Uterus (tissue), 4 donors: ENCODE results near the gene POLR2C. TPM values are rescaled to one million over a fixed set of nuclear protein-coding genes. Genes with fewer than 3 reads are reported as not detected.

Experiments used
- DNase-seq, 2 donors: peaks; one replicate each; pipeline ENCODE4 v3.0.0-alpha.2; 2019 to 2020
- H3K27ac ChIP-seq, 2 donors: fragments of 200-600 bp; sonication (generic); 1 replicate in 1 of 2; 2 replicates in 1 of 2; pipeline ENCODE4 v1.5.1; 2016 to 2018
- H3K27me3 ChIP-seq, 2 donors: fragments of 200-600 bp; sonication (generic); one replicate each; pipeline ENCODE4 v1.5.1; 2018 to 2019; ENCODE audit warnings: control low read depth in 1 of 2
- H3K36me3 ChIP-seq, 2 donors: fragments of 200-600 bp; sonication (generic); one replicate each; pipeline ENCODE4 v1.5.1; 2019; ENCODE audit warnings: control low read depth in 1 of 2
- H3K4me1 ChIP-seq, 2 donors: fragments of 200-600 bp; sonication (generic); one replicate each; pipeline ENCODE4 v1.5.1; 2018 to 2019; ENCODE audit warnings: control low read depth in 1 of 2
- H3K4me3 ChIP-seq, 2 donors: fragments of 200-600 bp; sonication (generic); 1 replicate in 1 of 2; 2 replicates in 1 of 2; pipeline ENCODE4 v1.5.1; 2018 to 2019; ENCODE audit warnings: mild to moderate bottlenecking in 1 of 2
- H3K9me3 ChIP-seq, 2 donors: fragments of 200-600 bp; sonication (generic); one replicate each; pipeline ENCODE4 v1.5.1; 2019; ENCODE audit warnings: control low read depth in 1 of 2
- POLR2A ChIP-seq, 2 donors: fragments of 450-650 bp; IDR thresholded peaks; one replicate each; pipeline ENCODE4 v1.6.1; 2016; ENCODE audit warnings: antibody characterized with exemption in 2 of 2, mild to moderate bottlenecking in 1 of 2, moderate library complexity in 1 of 2
- intact Hi-C: fragments of 100-400 bp; cut with DNase I; formaldehyde crosslinking; loops from one replicate; pipeline ENCODE4 v1.15.1; 2023; ENCODE audit warnings: low total_unique reads
- total RNA-seq, 4 donors: library from RNA; depleted of rRNA in 3 of 4; stranded (reverse); fragments of >200 nt in 3 of 4; gene quantifications; one replicate each; pipeline versions ENCODE4 v1.1.0 to v1.2.4, GENCODE V29; 2014 to 2023
- TF ChIP-seq, protein P1 (sequence below), 4 experiments: fragments of 200-600 bp in 2 of 4; fragments of 450-650 bp in 2 of 4; sonication (generic) in 2 of 4; IDR thresholded peaks; one replicate each; pipeline ENCODE4 v1.5.1; 2016 to 2019; ENCODE audit warnings: antibody characterized with exemption in 4 of 4, mild to moderate bottlenecking in 2 of 4, moderate library complexity in 1 of 4
- donor health status: DM: yes; HTN: yes; CAD: no.

Gene POLR2C
- total RNA-seq, 4 donors from 2014 or later, result 64.3 to 460 (median 104) TPM

DNA sequence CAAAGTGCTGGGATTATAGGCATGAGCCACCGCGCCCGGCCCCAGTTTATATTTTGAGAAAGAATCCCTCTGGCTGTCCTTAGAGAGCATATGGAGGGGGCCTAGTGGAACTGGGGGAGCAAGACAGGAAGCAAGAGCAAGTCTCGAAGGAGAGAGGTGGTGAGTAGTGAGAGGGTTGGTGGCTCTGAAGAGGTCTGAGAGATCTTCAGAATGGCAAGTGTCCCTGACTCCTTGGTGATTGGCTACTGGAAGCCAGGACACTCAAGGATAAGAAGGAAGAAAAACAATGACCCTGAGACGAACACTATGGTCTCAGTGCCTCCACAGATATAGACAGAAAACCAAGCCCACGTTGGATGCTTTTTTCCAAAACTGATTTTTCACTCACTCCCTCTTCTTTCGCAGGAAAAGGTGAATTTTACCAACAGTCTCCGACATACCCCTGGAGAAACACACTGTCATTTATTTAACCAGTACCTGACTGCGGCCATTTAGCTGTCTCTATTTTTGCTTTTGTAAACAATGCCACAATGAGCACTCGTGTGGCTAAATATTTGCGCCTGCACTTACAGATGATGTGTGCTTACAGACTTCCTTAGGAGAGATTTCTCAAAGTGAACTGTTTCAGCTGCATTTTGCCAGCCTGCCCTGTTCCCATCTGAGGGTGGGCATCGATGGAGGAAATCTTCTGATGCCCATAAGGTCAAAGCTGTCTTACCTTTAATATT is 39.7 kb downstream of the POLR2C start:
- TF ChIP-seq, protein P1, sequence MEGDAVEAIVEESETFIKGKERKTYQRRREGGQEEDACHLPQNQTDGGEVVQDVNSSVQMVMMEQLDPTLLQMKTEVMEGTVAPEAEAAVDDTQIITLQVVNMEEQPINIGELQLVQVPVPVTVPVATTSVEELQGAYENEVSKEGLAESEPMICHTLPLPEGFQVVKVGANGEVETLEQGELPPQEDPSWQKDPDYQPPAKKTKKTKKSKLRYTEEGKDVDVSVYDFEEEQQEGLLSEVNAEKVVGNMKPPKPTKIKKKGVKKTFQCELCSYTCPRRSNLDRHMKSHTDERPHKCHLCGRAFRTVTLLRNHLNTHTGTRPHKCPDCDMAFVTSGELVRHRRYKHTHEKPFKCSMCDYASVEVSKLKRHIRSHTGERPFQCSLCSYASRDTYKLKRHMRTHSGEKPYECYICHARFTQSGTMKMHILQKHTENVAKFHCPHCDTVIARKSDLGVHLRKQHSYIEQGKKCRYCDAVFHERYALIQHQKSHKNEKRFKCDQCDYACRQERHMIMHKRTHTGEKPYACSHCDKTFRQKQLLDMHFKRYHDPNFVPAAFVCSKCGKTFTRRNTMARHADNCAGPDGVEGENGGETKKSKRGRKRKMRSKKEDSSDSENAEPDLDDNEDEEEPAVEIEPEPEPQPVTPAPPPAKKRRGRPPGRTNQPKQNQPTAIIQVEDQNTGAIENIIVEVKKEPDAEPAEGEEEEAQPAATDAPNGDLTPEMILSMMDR (IDR thresholded peaks at IDR 0.05), result no peak
- TF ChIP-seq POLR2A (IDR thresholded peaks at IDR 0.05), result no peak
- Histone ChIP-seq H3K27ac (no peak overlapping the region), H3K27me3 (no peaks in the 10 kb centered on the region), H3K4me3 (no peak overlapping the region), H3K9me3 (no peaks in the 10 kb centered on the region), H3K36me3 (no peaks in the 10 kb centered on the region), H3K4me1 (no peaks in the 10 kb centered on the region)
- intact Hi-C loops, result no loop called here
- no peak for DNase-seq

DNA sequence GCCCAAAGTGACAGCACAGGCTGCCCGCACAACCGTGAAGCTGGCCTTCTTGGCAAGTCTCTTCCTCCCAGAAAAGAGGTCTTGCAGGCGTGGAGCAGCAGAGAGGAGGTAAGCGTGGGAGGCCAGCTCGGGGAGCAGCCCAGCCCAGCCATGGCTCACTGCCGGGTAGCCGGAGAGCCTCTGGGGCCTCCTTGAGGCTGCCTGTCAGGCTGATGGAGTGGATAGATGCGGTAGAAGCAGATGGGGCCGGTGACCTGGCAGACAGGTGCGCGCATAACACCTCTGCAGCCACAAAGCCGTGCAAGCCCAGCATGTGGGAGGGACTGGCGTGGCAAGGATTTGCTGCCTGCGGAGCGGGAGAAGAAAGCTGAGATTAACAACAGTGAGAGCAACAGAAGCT is 40.9 kb downstream of the POLR2C start:
- no peaks in the 10 kb centered on the region for H3K4me1 ChIP-seq
- intact Hi-C loops, result no loop called here
- no peaks in the 10 kb centered on the region for H3K9me3 ChIP-seq
- peak in 1 of 2 donors; percentile 57 for DNase-seq
- no peaks in the 10 kb centered on the region for H3K27me3 ChIP-seq
- TF ChIP-seq POLR2A (IDR thresholded peaks at IDR 0.05), result no peak
- TF ChIP-seq, protein P1 (IDR thresholded peaks at IDR 0.05), result no peak
- H3K27ac ChIP-seq, result no peak overlapping the region
- H3K36me3 ChIP-seq, result no peaks in the 10 kb centered on the region
- no peak overlapping the region for H3K4me3 ChIP-seq

DNA sequence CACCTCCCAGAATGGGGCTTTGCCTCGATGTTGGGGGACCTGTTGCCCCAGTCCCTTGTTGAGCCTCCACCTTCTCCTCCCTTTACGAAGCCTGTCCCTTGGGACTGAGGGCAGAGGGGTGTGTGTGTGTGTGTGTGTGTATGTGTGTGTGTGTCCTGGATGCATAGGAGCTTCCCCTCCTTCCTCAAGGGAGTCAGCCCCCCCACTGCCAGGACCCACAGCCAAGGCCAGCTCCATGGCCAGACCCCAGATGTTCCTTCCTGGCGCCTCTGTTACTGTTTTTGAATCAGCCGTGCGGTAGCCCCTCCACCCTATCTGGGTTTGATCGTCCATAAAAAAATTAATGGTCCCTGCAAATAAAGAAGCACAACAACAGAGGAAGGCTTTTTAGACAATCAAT is 41.5 kb downstream of the POLR2C start:
- Histone ChIP-seq H3K4me1 (no peaks in the 10 kb centered on the region), H3K4me3 (no peak overlapping the region), H3K27me3 (no peaks in the 10 kb centered on the region), H3K27ac (no peak overlapping the region), H3K36me3 (no peaks in the 10 kb centered on the region), H3K9me3 (no peaks in the 10 kb centered on the region)
- no peak for DNase-seq
- TF ChIP-seq POLR2A (IDR thresholded peaks at IDR 0.05), result no peak
- TF ChIP-seq, protein P1 (IDR thresholded peaks at IDR 0.05), result no peak
- intact Hi-C loops, result no loop called here

DNA sequence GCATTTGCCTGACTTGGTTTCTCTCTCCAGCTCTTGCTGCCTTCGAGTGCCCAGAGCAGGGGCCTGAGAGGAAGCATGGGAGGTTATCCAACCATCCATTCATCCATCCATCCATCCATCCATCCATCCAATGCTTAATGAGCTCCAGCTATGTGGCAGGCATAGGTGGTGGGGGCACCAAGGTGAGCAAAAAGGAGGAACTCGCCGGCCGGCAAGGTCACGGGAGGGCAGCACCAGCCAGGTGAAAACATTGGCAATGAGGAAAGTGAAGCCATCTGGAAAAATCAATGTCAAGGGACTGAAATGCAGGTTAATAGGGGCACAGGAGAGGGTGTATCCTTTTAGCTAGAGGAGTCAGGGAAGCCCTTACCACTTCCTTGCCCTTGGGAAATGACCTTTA is 42.0 kb downstream of the POLR2C start:
- DNase-seq, result no peak
- H3K36me3 ChIP-seq, result no peaks in the 10 kb centered on the region
- H3K27ac ChIP-seq, result no peak overlapping the region
- H3K27me3 ChIP-seq, result no peaks in the 10 kb centered on the region
- no peaks in the 10 kb centered on the region for H3K4me1 ChIP-seq
- no peaks in the 10 kb centered on the region for H3K9me3 ChIP-seq
- H3K4me3 ChIP-seq, result no peak overlapping the region
- intact Hi-C loops, result no loop called here
- TF ChIP-seq POLR2A (IDR thresholded peaks at IDR 0.05), result no peak
- TF ChIP-seq, protein P1 (IDR thresholded peaks at IDR 0.05), result no peak

DNA sequence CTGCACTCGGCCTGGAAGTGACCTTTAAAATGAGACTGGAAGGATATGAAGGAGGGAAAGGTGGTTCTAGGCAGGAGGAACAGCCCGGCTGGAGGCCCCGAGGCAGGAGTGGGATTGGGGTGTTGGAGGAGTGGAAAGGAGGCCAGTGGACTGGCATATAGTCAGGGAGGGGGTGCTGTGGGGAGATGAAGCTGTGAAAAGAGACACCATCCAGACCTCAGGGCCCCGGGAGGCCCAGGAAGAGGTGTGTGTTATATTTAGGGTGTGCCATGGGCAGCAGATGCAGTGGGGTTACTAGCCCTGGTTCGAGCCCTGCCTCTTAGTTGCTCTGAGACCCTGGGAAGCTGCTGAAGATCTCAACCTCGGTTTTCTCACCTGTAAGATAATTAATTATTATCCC is 42.7 kb downstream of the POLR2C start:
- Histone ChIP-seq H3K4me1 (no peaks in the 10 kb centered on the region), H3K4me3 (no peak overlapping the region), H3K9me3 (no peaks in the 10 kb centered on the region), H3K36me3 (no peaks in the 10 kb centered on the region), H3K27me3 (no peaks in the 10 kb centered on the region), H3K27ac (no peak overlapping the region)
- intact Hi-C loops, result no loop called here
- DNase-seq, result no peak
- no peak for TF ChIP-seq POLR2A (IDR thresholded peaks at IDR 0.05)
- TF ChIP-seq, protein P1 (IDR thresholded peaks at IDR 0.05), result no peak
